Stimulated activated naive CD8-positive, alpha-beta T cell treated with anti-CD3 and anti-CD28 coated beads, Interleukin-15, amount 100 ng/mL, for 72 hours (primary cell): Measurements from ENCODE around the gene ANP32E.
A peak's percentile ranks its signal among the peaks of the same experiment; 100 is the strongest.
"Not testable (repeated sequence)": the region's sequence is repeated elsewhere in the genome, so short reads cannot be mapped to it uniquely, and the experiment has no call there.

Experiments
- ATAC-seq: fragments of 150-1000 bp; cut with Tn5 transposase; 2 replicates; pipeline ENCODE4 v1.10.0; 2021; ENCODE audit warnings: mild to moderate bottlenecking, moderate library complexity
- DNase-seq, 2 donors: peaks; one replicate each; pipeline ENCODE4 v3.0.0; 2021 to 2022
- H3K27ac Mint-ChIP-seq, 2 donors: one replicate each; pipeline ENCODE4 v1.8.0; 2022; ENCODE audit warnings: mild to moderate bottlenecking in 2 of 2, mixed read lengths in 2 of 2, moderate library complexity in 2 of 2
- H3K27me3 Mint-ChIP-seq: one replicate; pipeline ENCODE4 v1.8.0; 2022; ENCODE audit warnings: mixed read lengths
- H3K4me1 Mint-ChIP-seq: one replicate; pipeline ENCODE4 v1.8.0; 2022; ENCODE audit warnings: mild to moderate bottlenecking, mixed read lengths
- H3K4me3 Mint-ChIP-seq, 2 donors: one replicate each; pipeline ENCODE4 v1.8.0; 2022; ENCODE audit warnings: mild to moderate bottlenecking in 2 of 2, mixed read lengths in 2 of 2, moderate library complexity in 1 of 2
- H3K9me3 Mint-ChIP-seq, 2 donors: one replicate each; pipeline ENCODE4 v1.8.0; 2022; ENCODE audit warnings: mixed read lengths in 2 of 2

The ANP32E gene

GRCh38 chr1:150262388-150263320 is 26.7 kb upstream of the ANP32E start:
- ATAC-seq = no peak
- H3K4me1 Mint-ChIP-seq = peaks cover 20% of the 10 kb centered on the region
- no peak overlapping the region for H3K4me3 Mint-ChIP-seq
- peaks cover 15% of the 10 kb centered on the region for H3K27me3 Mint-ChIP-seq
- no peak for DNase-seq
- no peak overlapping the region for H3K27ac Mint-ChIP-seq
- no peaks in the 10 kb centered on the region for H3K9me3 Mint-ChIP-seq

GRCh38 chr1:150261367-150261766 is 25.5 kb upstream of the ANP32E start:
- Mint-ChIP-seq H3K9me3 (no peaks in the 10 kb centered on the region), H3K27ac (no peak overlapping the region), H3K4me1 (peaks cover 17% of the 10 kb centered on the region), H3K27me3 (peaks cover 27% of the 10 kb centered on the region), H3K4me3 (no peak overlapping the region)
- ATAC-seq (peak; percentile 5), DNase-seq (no peak)

GRCh38 chr1:150259758-150260669 is 24.1 kb upstream of the ANP32E start:
- peaks cover 24% of the 10 kb centered on the region for H3K4me1 Mint-ChIP-seq
- DNase-seq (no peak), ATAC-seq (no peak)
- no peak overlapping the region for H3K4me3 Mint-ChIP-seq
- no peaks in the 10 kb centered on the region for H3K9me3 Mint-ChIP-seq
- peak overlapping the region in 1 of 2 donors; percentile 65 for H3K27ac Mint-ChIP-seq
- peaks cover 33% of the 10 kb centered on the region for H3K27me3 Mint-ChIP-seq

GRCh38 chr1:150259217-150259616 is 23.3 kb upstream of the ANP32E start:
- Mint-ChIP-seq H3K9me3 (no peaks in the 10 kb centered on the region), H3K4me3 (no peak overlapping the region), H3K4me1 (peaks cover 24% of the 10 kb centered on the region), H3K27ac (no peak overlapping the region), H3K27me3 (peaks cover 33% of the 10 kb centered on the region)
- DNase-seq (no peak), ATAC-seq (no peak)

GRCh38 chr1:150257624-150258585 is 22.0 kb upstream of the ANP32E start, which contains the start of gene CA14:
Gene CA14 (plus strand): TSS chr1:150257774. CDS start chr1:150258129, 355 bp downstream.
- ATAC-seq (no peak), DNase-seq (no peak)
- Mint-ChIP-seq H3K27me3 (peaks cover 44% of the 10 kb centered on the region), H3K9me3 (no peaks in the 10 kb centered on the region), H3K4me1 (peaks cover 24% of the 10 kb centered on the region), H3K27ac (peak within 1 kb of the TSS in 1 of 2 donors; percentile 59), H3K4me3 (peak within 1 kb of the TSS; percentile 42 to 79)

GRCh38 chr1:150256554-150257341 is 20.8 kb upstream of the ANP32E start:
- ATAC-seq (no peak), DNase-seq (peak in 1 of 2 donors; percentile 10)
- peaks cover 44% of the 10 kb centered on the region for H3K27me3 Mint-ChIP-seq
- peaks cover 24% of the 10 kb centered on the region for H3K4me1 Mint-ChIP-seq
- no peaks in the 10 kb centered on the region for H3K9me3 Mint-ChIP-seq
- H3K27ac Mint-ChIP-seq = no peak overlapping the region
- H3K4me3 Mint-ChIP-seq = peak overlapping the region; percentile 49 to 79

- Mint-ChIP-seq H3K27me3 (peaks cover 44% of the 10 kb centered on the region), H3K4me1 (peaks cover 24% of the 10 kb centered on the region), H3K4me3 (peak overlapping the region; percentile 49 to 79), H3K27ac (no peak overlapping the region), H3K9me3 (no peaks in the 10 kb centered on the region)
- DNase-seq (no peak), ATAC-seq (no peak)
These were observed 20.3 kb upstream of the ANP32E start for GRCh38 chr1:150256198-150256553.

- Mint-ChIP-seq H3K4me3 (no peak overlapping the region), H3K9me3 (no peaks in the 10 kb centered on the region), H3K27me3 (peaks cover 11% of the 10 kb centered on the region), H3K4me1 (no peaks in the 10 kb centered on the region), H3K27ac (no peak overlapping the region)
- DNase-seq (no peak), ATAC-seq (no peak)
These were observed 14.0 kb upstream of the ANP32E start for GRCh38 chr1:150249936-150250335.

GRCh38 chr1:150243003-150243402 is 7.1 kb upstream of the ANP32E start:
- no peak overlapping the region for H3K27ac Mint-ChIP-seq
- H3K9me3 Mint-ChIP-seq = no peaks in the 10 kb centered on the region
- H3K27me3 Mint-ChIP-seq = no peaks in the 10 kb centered on the region
- DNase-seq = no peak
- ATAC-seq = no peak
- no peaks in the 10 kb centered on the region for H3K4me1 Mint-ChIP-seq
- H3K4me3 Mint-ChIP-seq = no peak overlapping the region

- Mint-ChIP-seq H3K4me1 (peaks cover 12% of the 10 kb centered on the region), H3K27ac (no peak overlapping the region), H3K27me3 (no peaks in the 10 kb centered on the region), H3K4me3 (no peak overlapping the region), H3K9me3 (no peaks in the 10 kb centered on the region)
- peak in 1 of 2 donors; percentile 8 for DNase-seq
- ATAC-seq = no peak
These were observed 1.8 kb upstream of the ANP32E start for GRCh38 chr1:150237746-150238145.

- not testable (repeated sequence) for ATAC-seq, H3K4me3 Mint-ChIP-seq, H3K9me3 Mint-ChIP-seq, H3K27ac Mint-ChIP-seq, H3K27me3 Mint-ChIP-seq
- peaks cover 14% of the 10 kb centered on the region for H3K4me1 Mint-ChIP-seq
- DNase-seq = peak in 1 of 2 donors; percentile 7
These were observed 1.3 kb upstream of the ANP32E start for GRCh38 chr1:150237176-150237575.

GRCh38 chr1:150236614-150237100 is 745 bp upstream of the ANP32E start:
- ATAC-seq (no peak), DNase-seq (no peak)
- Mint-ChIP-seq H3K27ac (no peak overlapping the region), H3K4me1 (peaks cover 14% of the 10 kb centered on the region), H3K9me3 (no peaks in the 10 kb centered on the region), H3K27me3 (no peaks in the 10 kb centered on the region), H3K4me3 (no peak overlapping the region)

- H3K27ac Mint-ChIP-seq = no peak overlapping the region
- DNase-seq = peak; percentile 50 to 58
These were observed 539 bp downstream of the ANP32E start for GRCh38 chr1:150235294-150235851.

More at GRCh38 chr1:150235294-150235851, 539 bp downstream of the ANP32E start:
- Mint-ChIP-seq H3K4me3 (no peak overlapping the region), H3K4me1 (peaks cover 14% of the 10 kb centered on the region), H3K9me3 (no peaks in the 10 kb centered on the region), H3K27me3 (no peaks in the 10 kb centered on the region)
- ATAC-seq = no peak
